Mesenchymal stem cell (in vitro differentiated cells and primary cell): Measurements from ENCODE around the gene OSTM1.
"Not testable (repeated sequence)": the region's sequence is repeated elsewhere in the genome, so short reads cannot be mapped to it uniquely, and the experiment has no call there.

Experiments
- DNase-seq: peaks from one replicate; pipeline ENCODE4 v3.0.0-alpha.2; 2013
- H2AFZ ChIP-seq: one replicate; pipeline ENCODE4 v1.6.1; 2013; ENCODE audit warnings: low read depth, mild to moderate bottlenecking, control low read depth, inconsistent platforms, low read length, moderate library complexity
- H2AK5ac ChIP-seq: 2 replicates; pipeline ENCODE4 v1.6.1; 2013; ENCODE audit warnings: low read length, moderate library complexity, mild to moderate bottlenecking, inconsistent platforms; ENCODE audit not compliant: severe bottlenecking
- H2BK120ac ChIP-seq: one replicate; pipeline ENCODE4 v1.6.1; 2013; ENCODE audit warnings: low read depth, mild to moderate bottlenecking, inconsistent platforms, low read length, moderate library complexity
- H2BK12ac ChIP-seq, 2 experiments: one replicate each; pipeline ENCODE4 v1.6.1; 2013; ENCODE audit warnings: inconsistent platforms in 2 of 2, low read length in 2 of 2, mild to moderate bottlenecking in 2 of 2, moderate library complexity in 2 of 2, control low read depth in 1 of 2
- H2BK15ac ChIP-seq: one replicate; pipeline ENCODE4 v1.6.1; 2013; ENCODE audit warnings: mild to moderate bottlenecking, low read depth, inconsistent platforms; ENCODE audit not compliant: poor library complexity, severe bottlenecking
- H2BK5ac ChIP-seq: 2 replicates; pipeline ENCODE4 v1.6.1; 2013; ENCODE audit warnings: low read depth, mild to moderate bottlenecking, low read length, control low read depth, inconsistent platforms; ENCODE audit not compliant: poor library complexity, severe bottlenecking
- H3K14ac ChIP-seq, 2 experiments: one replicate each; pipeline ENCODE4 v1.6.1; 2013; ENCODE audit warnings: inconsistent platforms in 2 of 2, low read length in 2 of 2, control low read depth in 1 of 2, mild to moderate bottlenecking in 1 of 2, moderate library complexity in 1 of 2
- H3K18ac ChIP-seq, 2 experiments: one replicate each; pipeline ENCODE4 v1.6.1; 2013; ENCODE audit warnings: inconsistent platforms in 2 of 2, low read length in 2 of 2, control low read depth in 1 of 2, low read depth in 1 of 2, mild to moderate bottlenecking in 1 of 2
- H3K23ac ChIP-seq, 2 experiments: one replicate each; pipeline ENCODE4 v1.6.1; 2013; ENCODE audit warnings: inconsistent platforms in 2 of 2, low read length in 2 of 2, mild to moderate bottlenecking in 2 of 2, moderate library complexity in 2 of 2, control low read depth in 1 of 2
- H3K27ac ChIP-seq: 2 replicates; pipeline ENCODE4 v1.5.1; 2013; ENCODE audit warnings: mild to moderate bottlenecking, moderate library complexity, low read length, control low read depth, inconsistent platforms; ENCODE audit not compliant: poor library complexity, severe bottlenecking
- H3K27me3 ChIP-seq, 2 experiments: 2 replicates each; pipeline versions ENCODE4 v1.6.1 to v1.7.0; 2013; ENCODE audit warnings: low read length in 2 of 2, mild to moderate bottlenecking in 2 of 2, moderate library complexity in 2 of 2, control low read depth in 1 of 2, inconsistent platforms in 1 of 2; ENCODE audit not compliant: control insufficient read depth in 1 of 2, insufficient read depth in 1 of 2
- H3K36me3 ChIP-seq, 2 experiments: 2 replicates each; pipeline versions ENCODE4 v1.6.1 to v1.7.0; 2013; ENCODE audit warnings: low read length in 2 of 2, control low read depth in 1 of 2, inconsistent platforms in 1 of 2, low read depth in 1 of 2, mild to moderate bottlenecking in 1 of 2; ENCODE audit not compliant: insufficient read depth in 2 of 2, control insufficient read depth in 1 of 2
- H3K4ac ChIP-seq, 2 experiments: one replicate each; pipeline ENCODE4 v1.6.1; 2013; ENCODE audit warnings: inconsistent platforms in 2 of 2, low read length in 2 of 2, mild to moderate bottlenecking in 2 of 2, moderate library complexity in 2 of 2, control low read depth in 1 of 2, low read depth in 1 of 2
- H3K4me1 ChIP-seq: 2 replicates; pipeline ENCODE4 v1.6.1; 2013; ENCODE audit warnings: low read depth, low read length, control low read depth; ENCODE audit not compliant: control insufficient read depth, insufficient read depth
- H3K4me2 ChIP-seq: 2 replicates; pipeline ENCODE4 v1.6.1; 2013; ENCODE audit warnings: low read length, mild to moderate bottlenecking, inconsistent platforms; ENCODE audit not compliant: poor library complexity, severe bottlenecking
- H3K4me3 ChIP-seq, 2 experiments: 2 replicates each; pipeline versions ENCODE4 v1.5.1 to v1.7.0; 2013; ENCODE audit warnings: low read length in 2 of 2, mild to moderate bottlenecking in 2 of 2, control low read depth in 1 of 2, low read depth in 1 of 2; ENCODE audit not compliant: insufficient read depth in 1 of 2
- H3K79me1 ChIP-seq: replicated peaks from 2 replicates; pipeline ENCODE4 v1.6.1; 2013; ENCODE audit warnings: mild to moderate bottlenecking, control low read depth, low read length, inconsistent platforms; ENCODE audit not compliant: poor library complexity, severe bottlenecking
- H3K9ac ChIP-seq: 2 replicates; pipeline ENCODE4 v1.7.0; 2013; ENCODE audit warnings: mild to moderate bottlenecking, low read length, moderate library complexity
- H3K9me3 ChIP-seq: 2 replicates; pipeline ENCODE4 v1.7.0; 2013; ENCODE audit warnings: mild to moderate bottlenecking, low read length; ENCODE audit not compliant: control insufficient read depth
- H4K8ac ChIP-seq: one replicate; pipeline ENCODE4 v1.6.1; 2013; ENCODE audit warnings: inconsistent platforms, mild to moderate bottlenecking, low read length, moderate library complexity
- H4K91ac ChIP-seq: one replicate; pipeline ENCODE4 v1.6.1; 2013; ENCODE audit warnings: mild to moderate bottlenecking, low read length, inconsistent platforms
- WGBS: methylation state at CpG from one replicate; pipeline ENCODE4 v1.1.7; 2013; ENCODE audit warnings: mixed read lengths; 5-methylcytosine and 5-hydroxymethylcytosine counted together

Gene OSTM1

GRCh38 chr6:108013787-108014439, 60.6 kb downstream of the OSTM1 start:
- H3K27me3 ChIP-seq, result no peaks in the 10 kb centered on the region
- no peak for DNase-seq
- 83% methylated on average over 4 of the region's 6 CpGs for WGBS
- no peak overlapping the region for H3K14ac ChIP-seq
- no peak overlapping the region for H3K23ac ChIP-seq
- H3K36me3 ChIP-seq, result no peaks in the 10 kb centered on the region
- H3K4ac ChIP-seq, result no peak overlapping the region
- no peak overlapping the region for H3K9ac ChIP-seq
- peaks cover 13% of the 10 kb centered on the region for H3K9me3 ChIP-seq
- no peak overlapping the region for H2BK12ac ChIP-seq
- H4K8ac ChIP-seq, result no peak overlapping the region
- no peak overlapping the region for H3K4me3 ChIP-seq
- no peak overlapping the region for H2BK120ac ChIP-seq
- H2BK5ac ChIP-seq, result no peak overlapping the region
- H3K4me2 ChIP-seq, result no peak overlapping the region
- no peak overlapping the region for H3K18ac ChIP-seq
- H3K4me1 ChIP-seq, result no peaks in the 10 kb centered on the region
- H4K91ac ChIP-seq, result no peak overlapping the region
- H2BK15ac ChIP-seq, result no peak overlapping the region
- no peak overlapping the region for H3K27ac ChIP-seq
- no peaks in the 10 kb centered on the region for H3K79me1 ChIP-seq
- H2AK5ac ChIP-seq, result no peak overlapping the region
- H2AFZ ChIP-seq, result no peak overlapping the region

GRCh38 chr6:108009894-108010293, 64.6 kb downstream of the OSTM1 start:
- Histone ChIP-seq H3K27me3 (no peaks in the 10 kb centered on the region), H3K79me1 (no peaks in the 10 kb centered on the region), H2AK5ac (no peak overlapping the region), H2BK15ac (no peak overlapping the region), H2BK5ac (no peak overlapping the region), H3K9ac (no peak overlapping the region), H3K14ac (no peak overlapping the region), H3K4me3 (no peak overlapping the region), H3K4ac (no peak overlapping the region), H2BK120ac (no peak overlapping the region), H4K91ac (no peak overlapping the region), H2BK12ac (no peak overlapping the region), H3K23ac (no peak overlapping the region), H2AFZ (no peak overlapping the region), H3K27ac (no peak overlapping the region), H3K36me3 (no peaks in the 10 kb centered on the region), H3K4me2 (no peak overlapping the region), H4K8ac (no peak overlapping the region), H3K4me1 (no peaks in the 10 kb centered on the region), H3K18ac (no peak overlapping the region), H3K9me3 (peaks cover 13% of the 10 kb centered on the region)
- DNase-seq, result no peak

GRCh38 chr6:108009258-108009657, 65.3 kb downstream of the OSTM1 start:
- H3K4me1 ChIP-seq, H3K27ac ChIP-seq, H3K4ac ChIP-seq, H3K9ac ChIP-seq, H2BK15ac ChIP-seq, H2BK120ac ChIP-seq, H3K18ac ChIP-seq, H2BK5ac ChIP-seq, H3K27me3 ChIP-seq, H4K91ac ChIP-seq, H4K8ac ChIP-seq, H3K14ac ChIP-seq, H2BK12ac ChIP-seq, H3K79me1 ChIP-seq, H3K23ac ChIP-seq, H3K36me3 ChIP-seq, H2AFZ ChIP-seq, DNase-seq, H3K4me3 ChIP-seq, H2AK5ac ChIP-seq, H3K4me2 ChIP-seq: not testable (repeated sequence)
- peaks cover 13% of the 10 kb centered on the region for H3K9me3 ChIP-seq
- 100% methylated on average over 1 of the region's 1 CpG for WGBS

GRCh38 chr6:108008363-108008762, 66.2 kb downstream of the OSTM1 start:
- H3K27me3 ChIP-seq, result no peaks in the 10 kb centered on the region
- H3K18ac ChIP-seq, result no peak overlapping the region
- no peak overlapping the region for H3K4ac ChIP-seq
- peaks cover 13% of the 10 kb centered on the region for H3K9me3 ChIP-seq
- no peak overlapping the region for H3K23ac ChIP-seq
- no peak overlapping the region for H2BK5ac ChIP-seq
- H2BK12ac ChIP-seq, result no peak overlapping the region
- no peak overlapping the region for H2BK15ac ChIP-seq
- no peak for DNase-seq
- no peak overlapping the region for H2AFZ ChIP-seq
- WGBS, result 75% methylated on average over 1 of the region's 1 CpG
- H3K36me3 ChIP-seq, result no peaks in the 10 kb centered on the region
- no peak overlapping the region for H3K9ac ChIP-seq
- no peak overlapping the region for H3K4me3 ChIP-seq
- no peak overlapping the region for H2AK5ac ChIP-seq
- no peaks in the 10 kb centered on the region for H3K4me1 ChIP-seq
- no peak overlapping the region for H3K14ac ChIP-seq
- H2BK120ac ChIP-seq, result no peak overlapping the region
- no peak overlapping the region for H4K8ac ChIP-seq
- no peak overlapping the region for H4K91ac ChIP-seq
- no peak overlapping the region for H3K4me2 ChIP-seq
- H3K27ac ChIP-seq, result no peak overlapping the region
- no peaks in the 10 kb centered on the region for H3K79me1 ChIP-seq
